HG02759 (cell line): Measurements from ENCODE around the gene ZNF474.

ENCODE experiments used
- ATAC-seq: cut with Tn5 transposase; IDR thresholded peaks from one replicate; pipeline ENCODE4 v1.9.1; 2021; ENCODE audit warnings: mild to moderate bottlenecking, moderate library complexity; ENCODE audit not compliant: unreplicated experiment

The ZNF474 gene

GRCh38 chr5:122152266-122152900 lies 23.0 kb downstream of the ZNF474 start:
- no peak for ATAC-seq

GRCh38 chr5:122153230-122153629 lies 23.9 kb downstream of the ZNF474 start:
- no peak for ATAC-seq

- no peak for ATAC-seq
Observed at GRCh38 chr5:122153774-122154173, 24.4 kb downstream of the ZNF474 start.

GRCh38 chr5:122154491-122154890 lies 25.1 kb downstream of the ZNF474 start:
- ATAC-seq, result no peak

- no peak for ATAC-seq
Observed at GRCh38 chr5:122154910-122155309, 25.6 kb downstream of the ZNF474 start.

- ATAC-seq, result no peak
Observed at GRCh38 chr5:122155546-122155945, 26.2 kb downstream of the ZNF474 start.

- ATAC-seq, result no peak
Observed at GRCh38 chr5:122156724-122157325, 27.5 kb downstream of the ZNF474 start.

- no peak for ATAC-seq
Observed at GRCh38 chr5:122162100-122162638, 32.8 kb downstream of the ZNF474 start.

- no peak for ATAC-seq
Observed at GRCh38 chr5:122163121-122164069, 34.0 kb downstream of the ZNF474 start.

GRCh38 chr5:122164070-122164435 lies 34.7 kb downstream of the ZNF474 start:
- ATAC-seq, result no peak

GRCh38 chr5:122164831-122165558 lies 35.6 kb downstream of the ZNF474 start:
- no peak for ATAC-seq

GRCh38 chr5:122165559-122166078 lies 36.3 kb downstream of the ZNF474 start:
- no peak for ATAC-seq

GRCh38 chr5:122169350-122170103 lies 40.2 kb downstream of the ZNF474 start:
- ATAC-seq, result no peak

- ATAC-seq, result no peak
Observed at GRCh38 chr5:122170620-122171019, 41.3 kb downstream of the ZNF474 start.

- ATAC-seq, result no peak
Observed at GRCh38 chr5:122172207-122172606, 42.9 kb downstream of the ZNF474 start.

- ATAC-seq, result no peak
Observed at GRCh38 chr5:122173474-122174415, 44.4 kb downstream of the ZNF474 start.

- ATAC-seq, result no peak
Observed at GRCh38 chr5:122175091-122175490, 45.7 kb downstream of the ZNF474 start.

- no peak for ATAC-seq
Observed at GRCh38 chr5:122175852-122176251, 46.5 kb downstream of the ZNF474 start.

- ATAC-seq, result no peak
Observed at GRCh38 chr5:122177161-122177560, 47.8 kb downstream of the ZNF474 start.
